ENCODE results near the gene BLCAP.
"Not testable (repeated sequence)": the region's sequence is repeated elsewhere in the genome, so short reads cannot be mapped to it uniquely, and the experiment has no call there.

Gene BLCAP

DNA sequence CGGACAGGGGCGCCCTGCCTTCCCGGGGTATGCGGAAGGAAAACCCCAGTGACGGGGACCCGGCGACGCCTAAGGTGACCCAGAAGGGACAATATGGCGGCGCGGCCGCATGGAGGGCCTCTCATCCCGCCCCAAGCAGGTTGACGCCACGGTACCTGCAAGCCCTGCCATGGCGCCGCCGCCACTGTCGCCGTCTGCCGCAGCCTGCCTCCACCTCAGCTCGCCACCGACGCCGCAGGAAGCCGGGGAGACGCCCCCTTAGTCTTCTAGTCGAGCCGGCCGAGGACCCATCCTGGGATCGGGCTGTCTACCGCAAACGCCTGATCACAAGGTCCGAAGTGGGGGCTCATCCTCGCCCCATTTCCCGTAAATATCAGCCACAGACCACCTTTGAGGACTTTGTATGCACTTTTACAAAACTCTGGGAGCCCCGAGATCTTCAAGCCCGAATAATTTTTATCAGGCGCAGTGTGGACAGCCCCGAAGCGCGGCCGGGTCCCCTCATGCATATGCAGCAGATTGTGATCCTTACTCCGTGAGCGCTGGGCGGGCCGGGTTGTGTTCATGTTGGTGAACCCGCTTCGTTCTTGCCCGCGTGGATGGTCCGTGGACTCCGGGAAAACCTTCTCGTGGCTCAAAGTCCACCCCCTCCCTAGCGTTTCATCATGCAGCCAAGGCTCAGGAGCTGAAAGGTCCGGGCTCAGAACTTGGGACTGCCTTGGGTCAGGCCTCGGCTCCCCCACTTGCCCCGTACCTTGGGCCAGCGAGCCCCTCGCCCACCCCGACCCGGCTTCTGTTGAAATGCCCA, at the start of gene BLCAP:
TSS of gene BLCAP (minus strand) at position 239 of the 808 bp plus-strand sequence. CDS start 8,702 bp downstream, outside the sequence.
- peak; percentile 86 for DNase-seq

GRCh38 chr20:37577436-37577835, 49.8 kb upstream of the BLCAP start:
- DNase-seq = not testable (repeated sequence)

DNA sequence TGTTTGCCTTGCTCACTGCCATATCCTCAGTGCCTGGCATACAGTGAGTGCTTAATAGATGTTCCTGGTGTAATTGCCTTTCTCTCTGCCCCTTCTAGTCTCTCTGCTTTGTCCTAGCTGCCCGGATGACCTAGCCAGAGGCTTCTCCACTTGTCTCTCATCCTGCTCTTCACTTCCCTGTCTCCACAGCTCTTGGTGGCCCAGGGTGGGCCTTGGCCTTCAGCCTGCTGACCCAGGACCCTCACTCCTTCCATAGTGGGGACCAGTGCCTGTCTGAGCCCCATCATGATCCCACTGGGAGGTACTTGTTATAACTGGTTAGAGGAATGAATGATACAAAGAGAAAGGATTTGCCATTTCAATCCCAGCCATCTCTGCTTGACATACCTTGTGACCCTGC, 49.2 kb upstream of the BLCAP start:
- DNase-seq = no peak

DNA sequence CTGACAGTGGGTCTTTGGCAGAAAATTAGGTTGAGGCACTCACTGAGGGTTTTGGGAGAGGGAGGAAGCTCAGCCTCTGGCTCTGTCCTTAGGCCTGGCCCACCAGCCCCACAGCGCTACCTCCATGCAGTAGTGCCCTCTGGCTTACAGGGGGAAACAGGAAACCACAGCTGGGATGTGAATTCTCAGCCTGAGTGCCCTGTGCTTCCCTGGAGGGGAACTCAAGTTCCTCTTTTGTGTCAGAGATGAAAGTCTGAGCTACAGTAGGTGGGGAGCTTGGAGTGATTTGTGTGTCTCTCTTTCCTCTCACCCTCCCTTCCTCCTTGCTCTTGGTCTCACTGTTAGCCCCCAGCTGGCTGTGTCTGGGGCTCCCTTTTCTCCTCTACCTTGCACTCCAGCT, 48.2 kb upstream of the BLCAP start:
- no peak for DNase-seq

DNA sequence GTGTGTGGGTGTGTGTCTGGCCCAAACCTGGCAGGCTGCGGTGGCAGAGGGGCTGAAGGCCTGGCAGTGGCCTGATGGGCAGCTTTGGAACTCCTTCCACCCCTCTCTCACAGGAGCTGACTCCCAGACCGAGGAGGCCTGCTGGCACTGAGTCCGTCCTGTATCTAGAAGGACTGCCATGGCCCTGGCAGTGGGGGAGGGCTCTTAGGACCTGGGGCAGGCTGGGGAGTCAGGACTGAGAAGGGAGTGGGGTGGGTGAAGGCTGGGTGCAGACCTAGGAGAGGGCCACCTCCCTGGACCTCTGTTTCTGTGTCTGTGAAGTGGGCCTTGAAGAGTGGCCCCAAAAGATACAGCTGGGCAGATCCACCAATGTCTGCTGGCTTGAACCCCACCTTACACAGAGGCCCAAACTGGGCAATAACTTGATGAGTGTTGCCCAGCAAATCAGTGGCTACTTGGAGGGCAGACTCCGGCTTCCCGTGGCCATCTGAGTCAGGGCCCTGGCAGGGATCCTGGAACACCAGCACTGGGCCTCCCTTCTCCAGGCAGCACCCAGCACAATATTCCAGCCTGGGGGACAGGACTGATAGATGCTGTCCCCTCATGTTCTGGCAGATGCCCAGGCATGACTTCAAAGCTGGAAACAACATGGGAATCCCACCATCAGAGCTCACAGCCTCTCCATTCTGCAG, 46.7 kb upstream of the BLCAP start:
- DNase-seq = no peak

DNA sequence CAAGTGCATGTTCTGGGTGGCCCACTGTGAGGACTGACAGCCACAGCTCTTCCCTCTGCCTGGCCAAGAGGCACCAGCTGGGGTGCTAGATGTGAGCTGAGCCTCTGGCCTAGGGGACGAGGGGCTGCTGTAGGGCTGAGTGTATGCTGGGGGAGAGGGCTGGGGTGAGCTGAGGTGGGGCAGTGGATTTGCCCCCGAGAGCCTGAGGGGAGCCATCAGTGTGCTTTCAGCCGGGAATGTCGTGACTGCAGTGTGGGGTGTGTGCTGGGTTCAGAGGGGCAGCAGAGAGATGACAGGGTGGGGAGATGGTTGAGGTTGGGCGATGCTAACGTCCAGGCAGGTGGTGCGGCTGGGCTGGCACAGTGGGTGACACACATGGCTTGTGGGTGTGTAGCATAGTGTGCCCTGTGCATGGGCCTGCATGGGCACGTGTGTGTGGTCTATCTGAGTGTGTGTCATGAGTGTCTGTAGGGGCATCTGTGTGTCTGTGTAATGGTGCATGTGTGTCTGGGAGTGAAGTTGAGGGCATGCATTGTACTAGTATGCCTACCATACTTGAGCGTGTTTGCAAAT, 46.0 kb upstream of the BLCAP start:
- no peak for DNase-seq

- no peak for DNase-seq
Observed at GRCh38 chr20:37571033-37571432, 43.4 kb upstream of the BLCAP start.

DNA sequence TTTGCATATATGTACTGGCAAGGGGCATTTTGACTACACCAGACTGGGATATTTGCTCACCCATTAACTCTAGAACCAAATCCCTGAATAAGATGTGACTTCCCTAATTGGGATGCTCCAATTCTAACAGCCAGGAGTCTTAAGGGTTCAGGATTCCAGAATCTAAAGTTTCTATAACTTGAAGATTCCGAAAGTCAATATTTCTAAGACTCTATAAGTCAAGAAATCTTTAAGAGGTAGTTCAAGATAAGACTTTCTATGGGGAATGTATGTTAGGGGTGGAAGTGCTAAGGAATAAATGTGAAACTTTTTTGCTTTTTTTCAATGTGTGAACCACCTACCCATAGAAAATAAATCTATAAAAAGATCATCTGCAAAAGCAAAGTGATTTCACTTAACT, 42.7 kb upstream of the BLCAP start:
- no peak for DNase-seq

- no peak for DNase-seq
Observed at GRCh38 chr20:37567671-37568588, 40.3 kb upstream of the BLCAP start.

DNA sequence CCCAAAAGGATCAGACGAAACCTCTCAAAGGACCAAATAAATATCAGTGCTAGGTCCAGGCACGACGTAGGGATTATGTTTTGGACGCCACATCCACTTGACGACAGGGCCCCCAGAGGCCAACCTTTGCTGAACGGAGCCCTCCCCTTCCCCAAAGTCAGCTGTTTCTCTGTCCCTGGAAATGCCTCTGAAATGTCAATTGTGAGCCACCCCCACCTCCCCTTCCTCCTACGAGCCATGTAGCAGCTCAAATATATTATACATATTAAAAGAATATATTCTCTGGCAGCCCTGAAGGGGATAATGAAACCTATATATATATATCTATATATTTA, 39.6 kb upstream of the BLCAP start:
- DNase-seq = no peak

DNA sequence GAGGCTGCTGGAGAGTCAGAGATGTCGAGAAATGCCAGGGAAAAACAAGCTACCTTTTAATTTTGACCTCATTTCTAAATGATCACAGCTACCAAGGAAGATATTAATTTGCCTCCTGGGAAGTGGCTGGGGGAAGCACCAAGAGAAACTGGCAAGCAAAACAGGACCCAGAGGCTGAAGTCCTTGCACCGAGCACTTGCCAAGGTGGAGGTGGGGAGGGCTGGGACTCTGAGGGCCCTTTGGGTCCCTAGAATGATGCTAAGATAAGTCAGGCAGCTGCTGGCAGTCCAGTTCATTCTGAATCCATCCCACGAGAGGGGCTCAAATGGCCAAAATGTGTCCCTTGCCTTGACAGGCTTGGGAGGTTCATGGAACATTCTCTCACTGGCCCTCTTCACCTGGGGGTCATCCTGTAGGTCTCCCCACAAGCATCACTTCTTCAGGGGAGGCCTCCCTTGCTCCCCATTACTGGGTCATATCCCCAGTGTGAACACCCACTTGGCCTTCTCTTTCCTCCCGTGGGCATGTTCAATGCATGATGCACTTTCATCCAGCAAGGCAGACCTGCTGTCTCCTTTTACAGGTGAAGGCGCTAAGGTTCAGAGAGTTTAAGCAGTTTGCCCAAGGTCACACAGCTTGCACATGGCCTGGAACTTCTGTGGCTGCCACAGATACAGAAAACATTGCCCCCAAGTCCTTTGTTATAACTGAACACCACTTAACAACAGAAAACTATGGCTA, 39.1 kb upstream of the BLCAP start:
- DNase-seq = no peak

- DNase-seq = no peak
Observed at GRCh38 chr20:37565134-37565811, 37.6 kb upstream of the BLCAP start.

DNA sequence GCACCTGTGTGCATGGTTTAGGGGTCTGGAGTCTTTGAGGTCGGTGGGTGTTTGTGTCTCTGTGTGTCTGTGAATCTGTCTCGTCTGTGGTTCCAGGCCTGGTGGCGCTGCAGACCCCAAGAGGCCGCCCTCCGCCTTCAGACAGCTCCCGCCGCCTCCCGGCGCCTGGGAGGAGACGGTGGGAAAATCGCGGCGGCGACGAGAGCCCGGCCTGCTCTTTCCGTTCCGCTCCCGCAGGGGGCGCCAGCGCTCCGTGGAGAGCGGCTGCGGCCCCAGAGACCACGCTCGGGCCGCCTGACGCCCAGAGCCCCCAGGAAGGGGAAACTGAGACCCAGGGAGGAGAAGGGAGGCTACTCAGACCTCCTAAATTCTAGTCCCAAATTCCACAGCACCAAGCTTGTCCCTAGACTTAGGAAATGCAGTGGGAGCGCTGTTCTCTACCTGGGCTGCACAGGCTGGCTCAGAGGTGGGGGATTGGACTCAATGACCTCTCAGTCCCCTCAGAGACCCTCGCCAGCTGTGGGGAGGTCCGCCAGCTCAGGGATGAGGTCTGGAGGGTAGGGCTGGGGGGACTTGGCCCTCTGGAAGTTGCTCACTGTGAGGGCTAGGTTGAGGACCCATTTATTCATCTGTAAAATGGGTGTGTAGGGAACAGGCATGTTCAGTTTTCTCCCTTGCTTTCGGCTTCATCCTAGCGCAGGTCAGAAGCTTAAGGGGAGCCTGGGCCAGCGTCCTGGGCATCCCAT, 36.9 kb upstream of the BLCAP start:
- peak; percentile 37 for DNase-seq

- no peak for DNase-seq
Observed at GRCh38 chr20:37564016-37564387, 36.3 kb upstream of the BLCAP start.

DNA sequence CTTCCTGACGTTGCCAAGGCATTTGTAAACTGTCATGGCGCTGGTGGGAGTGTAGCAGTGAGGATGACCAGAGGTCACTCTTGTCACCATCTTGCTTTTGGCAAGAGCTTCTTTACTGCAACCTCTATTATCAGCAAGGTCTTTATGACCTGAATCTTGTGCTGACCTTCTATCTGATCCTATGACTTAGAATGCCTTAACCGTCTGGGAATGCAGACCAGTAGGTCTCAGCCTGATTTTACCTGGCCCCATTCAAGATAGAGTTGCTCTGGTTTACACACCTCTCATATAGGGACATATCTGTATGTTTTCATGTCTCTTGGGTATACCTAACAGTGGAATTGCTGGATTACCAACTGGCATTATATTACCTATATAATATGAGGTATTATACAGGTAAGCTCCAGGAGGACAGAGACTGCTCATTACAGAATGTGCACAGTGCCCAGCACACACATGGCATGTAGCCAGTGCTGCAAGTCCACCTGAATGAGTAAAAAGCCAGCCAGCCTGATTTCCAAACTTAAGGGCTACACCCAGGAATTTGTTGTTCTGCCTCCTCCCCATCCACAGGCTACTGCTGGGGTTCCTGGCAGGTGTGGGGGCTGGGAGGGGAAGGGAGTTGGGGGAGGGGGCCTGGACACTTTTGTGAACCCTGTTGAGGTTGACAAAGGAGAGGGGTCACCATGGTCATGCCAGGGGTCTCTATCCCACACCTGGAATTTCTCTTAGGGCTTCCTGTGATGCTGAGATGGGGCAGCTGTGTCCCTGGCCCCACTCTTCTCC, 35.2 kb upstream of the BLCAP start:
- DNase-seq = no peak

DNA sequence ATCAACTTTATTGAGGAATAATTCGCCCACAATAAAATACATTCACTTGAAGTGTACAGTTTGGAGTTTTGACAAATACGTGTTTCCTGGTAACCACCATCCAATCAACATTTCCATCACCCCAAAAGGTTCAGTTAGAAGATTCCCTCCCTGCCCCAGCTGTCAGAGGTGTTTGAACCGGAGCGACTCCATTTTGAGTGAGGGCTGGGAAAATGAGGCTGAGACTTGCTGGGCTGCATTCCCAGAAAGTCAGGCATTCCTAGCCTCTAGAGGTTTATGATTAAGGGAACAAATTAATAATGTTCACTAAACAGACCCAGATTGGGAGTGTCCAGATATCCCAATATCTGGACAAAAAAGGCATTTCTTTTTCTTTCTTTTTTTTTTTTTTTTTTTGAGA, 33.0 kb upstream of the BLCAP start:
- no peak for DNase-seq

GRCh38 chr20:37559312-37560027, 31.8 kb upstream of the BLCAP start:
- no peak for DNase-seq

DNA sequence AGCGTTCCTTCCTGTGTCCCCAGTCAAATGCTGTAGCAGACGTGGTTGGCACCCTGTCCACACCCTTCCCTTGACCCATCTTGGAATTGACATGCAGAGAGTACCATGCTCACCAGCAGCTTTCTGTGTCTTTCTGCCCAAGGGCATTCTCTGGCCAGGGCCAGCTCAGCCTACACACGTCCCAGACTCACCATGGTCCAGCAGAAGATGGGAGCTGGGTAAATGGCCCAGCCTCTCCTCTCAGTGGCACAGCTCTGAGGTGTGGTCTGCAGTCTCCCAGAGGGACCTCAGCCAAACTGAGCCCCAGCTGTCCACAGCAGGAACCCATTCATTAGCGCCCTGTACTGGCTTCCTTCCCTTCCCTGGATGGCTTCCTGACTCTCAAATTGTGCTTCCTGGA, 31.1 kb upstream of the BLCAP start:
- DNase-seq = no peak

DNA sequence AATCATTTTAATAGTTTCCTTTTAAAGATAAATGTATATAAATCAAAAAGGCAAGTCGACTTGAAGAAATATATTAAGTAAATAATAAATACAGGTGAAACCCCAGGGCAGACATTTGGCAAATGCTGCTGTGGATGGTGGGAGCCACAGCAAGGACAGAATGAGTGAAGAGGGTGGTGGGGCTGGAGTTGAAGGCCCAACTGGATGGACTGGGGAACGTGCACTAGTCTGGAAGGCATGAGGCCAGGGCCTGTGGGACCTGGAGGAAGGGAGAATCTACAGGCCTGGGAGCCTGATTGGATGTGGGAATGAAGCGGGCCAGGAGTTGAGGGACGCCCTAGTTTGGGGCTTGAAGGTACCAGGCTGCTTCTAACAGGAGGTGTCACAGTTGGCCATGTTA, 30.6 kb upstream of the BLCAP start:
- no peak for DNase-seq

DNA sequence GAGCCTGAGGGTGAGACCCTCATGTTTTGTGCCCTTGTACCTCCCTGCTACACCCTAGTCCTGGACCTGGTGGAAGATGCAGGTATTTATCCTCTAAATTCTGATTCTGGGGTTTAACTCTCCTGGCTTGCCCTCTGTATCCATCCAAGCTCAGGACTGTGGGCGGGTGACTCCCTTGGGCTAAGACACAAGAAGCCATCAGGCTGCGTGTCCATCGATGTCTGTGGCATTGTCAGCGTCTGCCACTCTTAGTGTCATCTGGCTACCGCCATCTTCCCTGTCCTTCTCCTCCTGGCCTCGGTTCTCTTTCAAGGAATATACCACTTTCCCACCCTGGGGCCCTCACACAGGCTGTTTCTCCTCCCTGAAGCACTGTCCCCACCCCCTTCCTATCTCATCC, 28.9 kb upstream of the BLCAP start:
- no peak for DNase-seq
